Measurements from ENCODE around the gene GPR37. TPM values are rescaled to one million over a fixed set of nuclear protein-coding genes. Genes with fewer than 3 reads are reported as not detected.
A peak's percentile ranks its signal among the peaks of the same experiment; 100 is the strongest.

Gene GPR37
- total RNA-seq, 1 experiment from 2014 or later = 10.5 TPM

GRCh38 chr7:124718032-124718766 lies 47.4 kb downstream of the GPR37 start:
- no peaks in the 10 kb centered on the region for H3K27me3 ChIP-seq (ENCODE audit: low read length)
- intact Hi-C loops (cut with micrococcal nuclease) = loop anchor here (1.0 kb wide), 1 partner anchor 27 kb away; no protein-coding TSS in a partner anchor
- H3K4me1 ChIP-seq (ENCODE audit: insufficient read depth, low read length) = peaks cover 53% of the 10 kb centered on the region
- H3K9me3 ChIP-seq (ENCODE audit: low read length) = no peaks in the 10 kb centered on the region
- peak overlapping the region; percentile 69 for H3K4me2 ChIP-seq (ENCODE audit: low read length)
- peak overlapping the region; percentile 38; the same call in 1 of the 2 replicates for H3K4me3 ChIP-seq (ENCODE audit: low read length)
- H2AFZ ChIP-seq (ENCODE audit: low read length) = peak overlapping the region; percentile 62
- ATAC-seq (peak; percentile 67), DNase-seq (peak; percentile 93)
- no peaks in the 10 kb centered on the region for H3K36me3 ChIP-seq (ENCODE audit: low read depth, low read length)
- H3K27ac ChIP-seq (ENCODE audit: low read length) = peak overlapping the region; percentile 91
- ChIA-PET POLR2A (ENCODE audit: unreplicated experiment) (interaction anchor here (0.7 to 0.8 kb wide), 2 partner anchors 47 to 49 kb away, joined by 3 read pairs; partner anchors contain the start of gene GPR37), CTCF (no interaction called here)
- BruUV-seq (replicated peaks) = no TSS peak
- TF ChIP-seq EZH2phosphoT487 (IDR thresholded peaks at IDR 0.05; ENCODE audit: borderline replicate concordance, low read length) = no peak
- no peak for TF ChIP-seq CTCF (conservative IDR thresholded peaks at IDR 0.05; ENCODE audit: low read depth, low read length)
- TF ChIP-seq EZH2 (IDR thresholded peaks at IDR 0.05; ENCODE audit: low read length, unreplicated experiment) = no peak
- H3K9ac ChIP-seq (ENCODE audit: low read length) = peak overlapping the region; percentile 67
- H3F3A ChIP-seq (ENCODE audit: low read length, unreplicated experiment) = peaks cover 13% of the 10 kb centered on the region
- H3K79me2 ChIP-seq (ENCODE audit: low read length) = no peaks in the 10 kb centered on the region
- no peaks in the 10 kb centered on the region for H4K20me1 ChIP-seq (ENCODE audit: low read length)
- no peaks in the 10 kb centered on the region for H3K9me2 ChIP-seq (replicated peaks; ENCODE audit: low read length)

GRCh38 chr7:124716894-124717293 lies 48.7 kb downstream of the GPR37 start:
- TF ChIP-seq EZH2phosphoT487 (IDR thresholded peaks at IDR 0.05; ENCODE audit: borderline replicate concordance, low read length) (no peak), EZH2 (IDR thresholded peaks at IDR 0.05; ENCODE audit: low read length, unreplicated experiment) (no peak), CTCF (conservative IDR thresholded peaks at IDR 0.05; ENCODE audit: low read depth, low read length) (no peak)
- Histone ChIP-seq H2AFZ (ENCODE audit: low read length) (no peak overlapping the region), H3K4me1 (ENCODE audit: insufficient read depth, low read length) (peaks cover 41% of the 10 kb centered on the region), H4K20me1 (ENCODE audit: low read length) (no peaks in the 10 kb centered on the region), H3K79me2 (ENCODE audit: low read length) (no peaks in the 10 kb centered on the region), H3K27ac (ENCODE audit: low read length) (no peak overlapping the region), H3K27me3 (ENCODE audit: low read length) (no peaks in the 10 kb centered on the region), H3K36me3 (ENCODE audit: low read depth, low read length) (no peaks in the 10 kb centered on the region), H3K9ac (ENCODE audit: low read length) (no peak overlapping the region), H3F3A (ENCODE audit: low read length, unreplicated experiment) (peaks cover 6% of the 10 kb centered on the region), H3K4me3 (ENCODE audit: low read length) (no peak overlapping the region), H3K9me2 (replicated peaks; ENCODE audit: low read length) (no peaks in the 10 kb centered on the region), H3K4me2 (ENCODE audit: low read length) (no peak overlapping the region), H3K9me3 (ENCODE audit: low read length) (no peaks in the 10 kb centered on the region)
- CTCF ChIA-PET = no interaction called here
- DNase-seq = no peak
- no peak for ATAC-seq
- no TSS peak for BruUV-seq (replicated peaks)
- POLR2A ChIA-PET (ENCODE audit: unreplicated experiment) = interaction anchor here (0.6 kb wide), 1 partner anchor 51 kb away, joined by 5 read pairs; no protein-coding TSS in a partner anchor
- intact Hi-C loops (cut with micrococcal nuclease) = no loop called here

GRCh38 chr7:124713086-124713485 lies 52.5 kb downstream of the GPR37 start:
- no peak overlapping the region for H3K27ac ChIP-seq (ENCODE audit: low read length)
- no peaks in the 10 kb centered on the region for H3K36me3 ChIP-seq (ENCODE audit: low read depth, low read length)
- no TSS peak for BruUV-seq (replicated peaks)
- no peaks in the 10 kb centered on the region for H3K9me3 ChIP-seq (ENCODE audit: low read length)
- peaks cover 6% of the 10 kb centered on the region for H3K4me1 ChIP-seq (ENCODE audit: insufficient read depth, low read length)
- no peak overlapping the region for H3K4me2 ChIP-seq (ENCODE audit: low read length)
- no peak overlapping the region for H3K9ac ChIP-seq (ENCODE audit: low read length)
- no peak overlapping the region for H3K4me3 ChIP-seq (ENCODE audit: low read length)
- H2AFZ ChIP-seq (ENCODE audit: low read length) = no peak overlapping the region
- intact Hi-C loops (cut with micrococcal nuclease) = no loop called here
- TF ChIP-seq EZH2phosphoT487 (IDR thresholded peaks at IDR 0.05; ENCODE audit: borderline replicate concordance, low read length) (no peak), EZH2 (IDR thresholded peaks at IDR 0.05; ENCODE audit: low read length, unreplicated experiment) (no peak), CTCF (conservative IDR thresholded peaks at IDR 0.05; ENCODE audit: low read depth, low read length) (no peak)
- no peaks in the 10 kb centered on the region for H3K27me3 ChIP-seq (ENCODE audit: low read length)
- no peaks in the 10 kb centered on the region for H3F3A ChIP-seq (ENCODE audit: low read length, unreplicated experiment)
- ATAC-seq (no peak), DNase-seq (no peak)
- no peaks in the 10 kb centered on the region for H3K9me2 ChIP-seq (replicated peaks; ENCODE audit: low read length)
- CTCF ChIA-PET = no interaction called here
- POLR2A ChIA-PET (ENCODE audit: unreplicated experiment) = no interaction called here
- H4K20me1 ChIP-seq (ENCODE audit: low read length) = no peaks in the 10 kb centered on the region
- no peaks in the 10 kb centered on the region for H3K79me2 ChIP-seq (ENCODE audit: low read length)
